ENCODE results near the gene SLC4A1. TPM values are rescaled to one million over a fixed set of nuclear protein-coding genes. Genes with fewer than 3 reads are reported as not detected.

Gene SLC4A1
- total RNA-seq, 1 donor from 2014 or later, result not detected

DNA sequence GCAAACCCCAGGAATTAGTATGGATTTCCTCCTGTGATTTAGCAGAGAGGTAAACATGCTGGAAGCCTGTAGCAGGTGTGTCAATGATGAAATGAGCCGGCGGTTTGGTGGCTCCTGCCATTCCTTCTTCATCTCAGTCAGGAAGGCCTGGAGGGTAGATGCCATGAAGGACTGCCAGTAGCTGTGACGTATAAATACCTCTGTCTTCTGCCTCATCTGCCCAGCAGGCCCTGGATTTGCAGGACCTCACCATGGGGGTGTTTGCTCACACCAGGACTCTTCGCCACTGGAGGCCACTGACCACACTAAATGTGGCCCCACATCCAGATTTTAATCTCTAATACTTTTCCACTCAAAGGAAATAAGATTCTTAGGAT lies 16.1 kb upstream of the SLC4A1 start:
- no peak for DNase-seq (ENCODE audit: low read depth)

DNA sequence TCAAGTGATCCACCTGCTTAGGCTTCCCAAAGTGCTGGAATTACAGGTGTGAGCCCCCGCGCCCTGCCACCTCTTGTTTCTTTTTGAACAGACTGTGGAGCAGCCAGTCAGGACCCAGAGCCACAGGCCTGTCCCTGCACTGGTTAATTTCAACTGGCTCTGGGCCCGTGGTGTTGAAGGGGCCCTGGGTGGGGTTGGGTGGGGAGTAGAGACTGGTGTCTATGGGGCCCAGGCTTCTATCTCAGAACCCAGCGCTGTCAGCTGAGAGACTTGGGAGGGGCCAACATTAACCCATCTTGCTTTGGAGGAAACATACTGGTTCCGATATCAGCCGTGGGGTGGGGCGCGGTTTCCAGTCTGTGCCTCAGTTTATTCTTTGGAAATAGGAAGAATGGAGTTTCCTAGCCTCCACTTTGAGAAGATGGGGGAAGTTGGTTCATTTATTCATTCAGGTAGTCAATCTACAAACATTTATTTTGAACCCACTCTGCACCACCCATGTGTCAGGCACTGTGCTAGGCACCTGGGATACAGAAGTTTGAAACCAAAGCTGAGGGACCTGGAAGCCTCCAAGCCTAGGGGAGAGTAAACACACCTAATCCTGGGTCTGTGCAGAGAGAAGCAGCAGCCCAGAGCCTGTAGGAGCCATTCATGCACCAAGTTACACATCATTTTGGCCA lies 15.5 kb upstream of the SLC4A1 start:
- no peak for DNase-seq (ENCODE audit: low read depth)

DNA sequence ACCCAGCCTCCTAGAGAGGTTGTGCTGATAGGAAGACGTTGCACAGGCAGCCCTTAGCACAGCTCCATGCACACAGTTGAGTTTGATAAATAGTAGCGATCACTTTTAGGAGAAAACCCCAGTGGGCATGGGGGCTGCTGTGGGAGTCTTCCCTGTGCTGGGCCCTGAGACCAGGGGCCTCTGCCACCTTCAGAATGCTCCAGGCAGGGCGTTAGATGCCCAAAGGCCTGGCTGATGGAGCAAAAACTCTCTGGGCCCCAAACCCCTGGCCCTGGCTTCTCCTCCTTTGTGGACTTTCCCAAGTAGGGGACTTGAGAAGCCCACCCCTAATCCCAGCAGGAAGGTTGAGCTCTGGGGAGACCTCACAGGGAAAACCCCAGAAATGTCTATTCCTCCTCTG lies 14.3 kb upstream of the SLC4A1 start:
- DNase-seq (ENCODE audit: low read depth), result no peak

DNA sequence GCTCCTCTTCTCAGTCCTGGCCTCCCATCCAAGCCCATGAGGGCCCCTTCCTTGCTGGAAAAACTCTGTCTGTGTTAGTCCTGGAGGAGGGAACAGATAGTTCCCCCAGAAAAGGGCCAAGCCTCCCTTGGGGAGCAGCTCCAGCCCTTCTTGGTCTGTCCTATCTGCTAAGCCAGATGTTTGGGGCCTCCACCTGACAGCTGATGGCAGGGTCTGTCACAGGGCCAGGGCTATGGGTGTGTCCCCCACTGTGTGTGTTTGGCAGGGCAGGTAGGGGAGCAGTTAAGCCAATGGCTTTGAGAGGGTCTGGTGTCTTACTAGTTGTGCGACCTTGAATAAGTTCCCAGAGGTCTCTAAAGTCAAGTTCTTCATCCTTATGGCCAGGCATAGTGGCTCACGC lies 13.6 kb upstream of the SLC4A1 start:
- no peak for DNase-seq (ENCODE audit: low read depth)

DNA sequence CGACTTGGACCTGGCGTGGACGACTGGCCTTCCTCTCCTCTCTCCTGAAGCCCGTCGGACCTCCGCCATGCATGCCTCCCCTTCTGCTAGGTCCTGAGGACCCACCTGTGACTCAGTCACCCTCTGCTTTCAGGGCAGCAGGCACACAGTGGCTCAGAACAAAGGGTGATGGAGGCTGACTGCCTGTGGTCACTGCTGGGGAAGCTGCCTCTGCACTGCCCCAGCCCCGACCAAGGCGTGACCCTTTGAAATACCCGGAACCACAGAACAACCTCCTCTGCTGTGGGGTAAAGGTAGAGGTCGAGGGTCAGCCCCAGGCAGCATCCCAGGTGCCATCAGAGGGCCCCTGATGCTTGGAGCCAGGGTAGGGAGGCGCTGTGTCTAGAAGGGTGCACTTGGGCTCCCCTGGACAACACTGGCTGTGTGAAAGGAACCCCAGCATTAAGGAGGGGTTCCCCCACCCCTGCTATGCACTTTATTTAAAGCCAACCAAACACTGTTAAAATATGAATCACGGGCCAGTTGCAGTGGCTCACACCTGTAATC lies 12.5 kb upstream of the SLC4A1 start:
- no peak for DNase-seq (ENCODE audit: low read depth)

DNA sequence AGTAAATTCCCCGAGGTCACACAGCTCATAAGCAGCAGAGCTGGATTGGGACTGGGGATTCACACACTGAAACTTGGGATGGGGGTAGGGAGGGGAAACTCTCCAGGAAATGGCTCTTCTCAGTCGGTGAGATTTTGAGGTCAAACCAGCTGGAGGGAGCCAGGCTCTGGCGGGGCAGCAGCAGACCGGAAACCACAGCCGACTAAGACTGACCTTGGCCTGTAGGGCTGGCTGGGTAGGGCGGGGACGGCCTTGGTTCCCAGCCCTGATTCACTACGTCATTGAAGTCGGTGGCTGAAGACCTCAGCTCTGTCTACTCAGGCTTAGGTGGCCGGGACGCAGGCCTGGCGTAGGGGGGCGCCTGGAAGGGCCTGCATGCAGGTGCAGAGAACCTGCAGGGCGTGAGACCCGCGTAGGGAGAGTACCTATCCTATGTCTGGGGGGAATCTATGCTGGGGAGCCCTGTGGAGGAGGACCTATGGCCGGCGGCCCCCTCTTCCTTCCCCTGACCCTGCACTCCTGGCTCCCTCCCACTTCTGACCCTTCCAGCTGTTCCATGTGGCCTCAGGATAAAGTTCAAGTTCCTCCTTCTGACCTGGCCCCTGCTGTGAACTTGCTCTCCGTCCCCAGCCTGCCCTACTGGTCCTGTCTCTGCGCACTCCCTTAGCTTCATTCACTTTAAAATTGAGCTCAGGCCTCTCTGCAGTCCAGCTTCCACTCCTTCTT lies 11.9 kb upstream of the SLC4A1 start:
- DNase-seq (ENCODE audit: low read depth), result peak; percentile 88

DNA sequence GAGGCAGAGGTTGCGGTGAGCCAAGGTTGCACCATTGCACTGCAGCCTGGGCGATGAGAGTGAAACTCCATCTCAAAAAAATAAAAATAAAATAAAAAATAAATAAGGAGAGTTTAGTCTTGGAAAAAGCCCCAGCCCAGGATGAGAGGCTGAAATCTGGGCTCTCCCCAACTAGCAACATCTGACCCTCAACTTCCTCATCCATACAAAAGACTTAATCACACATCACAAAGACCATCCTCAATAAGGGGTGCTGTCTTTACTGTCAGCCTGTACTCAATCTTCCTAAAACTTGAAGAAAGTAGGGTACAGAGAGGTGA lies 11.4 kb upstream of the SLC4A1 start:
- DNase-seq (ENCODE audit: low read depth), result no peak

DNA sequence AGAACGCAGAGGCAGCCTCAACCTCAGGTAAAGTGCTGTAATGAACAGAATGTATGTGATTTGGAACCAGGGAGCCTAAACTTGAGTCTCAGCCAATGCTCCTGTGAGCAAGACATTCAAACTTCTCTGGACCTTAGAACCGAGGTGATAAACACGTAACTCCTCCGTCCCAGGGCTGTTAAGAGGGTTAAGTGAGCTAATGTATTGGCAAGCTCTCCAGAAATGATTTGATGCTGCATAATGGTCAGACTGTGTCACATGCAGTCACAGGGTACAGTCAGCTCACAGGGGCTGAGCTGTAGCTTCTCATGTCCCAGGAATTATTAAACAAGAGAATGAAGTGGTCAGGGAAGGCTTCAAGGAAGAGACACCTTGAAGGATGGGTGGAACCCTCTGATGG lies 10.0 kb upstream of the SLC4A1 start:
- no peak for DNase-seq (ENCODE audit: low read depth)

DNA sequence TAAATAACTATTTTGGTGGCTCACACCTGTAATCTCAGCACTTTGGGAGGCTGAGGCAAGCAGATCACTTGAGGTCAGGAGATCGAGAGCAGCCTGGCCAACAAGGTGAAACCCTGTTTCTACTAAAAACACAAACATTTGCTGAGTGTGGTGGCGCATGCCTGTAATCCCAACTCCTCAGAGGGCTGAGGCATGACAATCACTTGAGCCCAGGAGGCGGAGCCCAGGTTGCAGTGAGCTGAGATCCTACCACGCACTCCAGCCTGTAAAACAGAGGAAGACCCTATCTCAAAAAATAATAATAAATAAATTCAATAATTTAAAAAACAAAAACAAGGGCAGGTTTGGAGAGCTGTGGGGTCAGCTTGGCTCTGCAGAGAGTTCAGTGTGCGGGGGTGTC lies 5.7 kb upstream of the SLC4A1 start:
- DNase-seq (ENCODE audit: low read depth), result no peak

DNA sequence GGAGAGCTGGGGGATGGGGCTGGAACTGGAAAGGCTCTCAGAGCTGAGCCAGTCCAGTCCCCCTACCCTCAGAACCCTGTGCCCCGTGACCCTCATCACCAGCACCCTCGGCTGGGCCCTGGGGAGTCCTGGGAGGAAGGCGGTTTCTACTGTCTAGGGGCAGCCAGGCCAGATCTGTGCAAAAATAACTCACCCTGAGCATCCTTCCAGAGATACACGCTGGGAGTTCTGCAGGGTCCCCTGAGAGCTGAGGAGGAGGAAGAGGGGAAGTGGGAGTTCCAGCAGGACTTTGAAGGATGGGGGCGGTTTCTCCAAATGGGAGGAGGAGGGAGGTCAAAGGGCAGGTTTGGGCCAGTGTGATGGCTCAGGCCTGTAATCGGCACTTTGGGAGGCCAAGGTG lies 5.0 kb upstream of the SLC4A1 start:
- DNase-seq (ENCODE audit: low read depth), result no peak

DNA sequence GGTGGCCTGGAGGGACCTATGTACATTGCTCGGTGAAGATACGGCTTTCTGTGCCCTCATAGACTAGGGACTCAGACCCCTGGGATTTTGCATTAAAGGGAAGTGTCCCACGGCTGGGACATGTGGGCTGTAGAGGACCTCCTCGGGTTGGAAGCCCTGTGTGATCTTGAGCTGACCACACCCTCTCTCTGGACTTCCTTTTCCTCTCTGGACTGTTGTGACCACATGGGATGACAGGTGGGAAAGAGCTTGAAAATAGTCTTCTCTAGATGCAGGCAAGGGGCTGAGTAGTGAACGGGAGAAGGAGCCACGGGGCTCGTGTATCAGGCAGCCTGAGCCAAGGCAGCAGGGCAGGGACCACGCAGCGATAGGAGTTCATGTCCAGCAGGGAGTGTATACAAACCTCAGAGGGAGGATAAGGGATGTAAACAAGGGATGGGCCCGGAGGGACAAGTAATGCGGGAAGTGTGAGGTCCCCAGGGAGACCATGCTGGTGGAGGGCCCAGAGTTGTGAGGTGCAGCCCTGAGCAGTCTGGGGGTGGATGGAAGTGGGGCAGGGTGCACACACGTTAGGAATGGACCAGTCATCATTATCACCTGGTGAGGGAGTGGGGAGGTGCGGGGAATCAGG lies 4.5 kb upstream of the SLC4A1 start:
- peak; percentile 79 for DNase-seq (ENCODE audit: low read depth)

DNA sequence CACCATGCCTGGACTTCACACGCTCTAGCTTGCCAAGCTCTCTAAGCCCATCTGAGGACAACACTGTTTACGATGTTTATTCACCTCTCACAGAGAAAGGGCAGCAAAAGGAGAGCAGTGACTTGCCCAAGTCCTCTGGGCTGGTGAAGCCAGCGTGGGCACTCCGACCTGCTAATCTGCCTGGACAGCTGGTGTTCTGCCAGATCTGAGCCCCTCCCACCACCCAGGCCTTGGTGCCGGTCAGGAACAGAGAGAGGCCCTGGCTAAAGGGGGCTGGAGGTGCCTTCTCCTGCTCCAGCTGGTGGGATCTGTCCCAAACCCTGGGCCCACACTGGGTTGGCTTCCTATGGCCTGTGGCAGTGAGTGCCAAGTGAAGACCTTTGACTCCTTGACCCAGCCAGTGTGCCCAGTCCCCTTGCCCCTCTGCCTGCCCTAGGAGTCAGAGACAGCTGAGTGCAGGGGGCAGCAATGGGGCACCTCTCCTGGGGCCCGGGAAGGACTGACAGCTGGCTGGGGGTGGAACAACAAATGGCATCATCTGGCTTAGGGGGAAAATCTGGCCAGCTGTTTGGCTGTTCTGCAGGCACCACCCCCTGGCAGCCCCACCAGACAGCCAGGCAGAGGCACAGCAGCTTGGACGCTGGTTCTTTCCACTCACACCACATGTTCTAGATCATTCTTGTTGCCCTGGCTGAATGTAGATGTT lies 1.8 kb upstream of the SLC4A1 start:
- peak; percentile 66 for DNase-seq (ENCODE audit: low read depth)

DNA sequence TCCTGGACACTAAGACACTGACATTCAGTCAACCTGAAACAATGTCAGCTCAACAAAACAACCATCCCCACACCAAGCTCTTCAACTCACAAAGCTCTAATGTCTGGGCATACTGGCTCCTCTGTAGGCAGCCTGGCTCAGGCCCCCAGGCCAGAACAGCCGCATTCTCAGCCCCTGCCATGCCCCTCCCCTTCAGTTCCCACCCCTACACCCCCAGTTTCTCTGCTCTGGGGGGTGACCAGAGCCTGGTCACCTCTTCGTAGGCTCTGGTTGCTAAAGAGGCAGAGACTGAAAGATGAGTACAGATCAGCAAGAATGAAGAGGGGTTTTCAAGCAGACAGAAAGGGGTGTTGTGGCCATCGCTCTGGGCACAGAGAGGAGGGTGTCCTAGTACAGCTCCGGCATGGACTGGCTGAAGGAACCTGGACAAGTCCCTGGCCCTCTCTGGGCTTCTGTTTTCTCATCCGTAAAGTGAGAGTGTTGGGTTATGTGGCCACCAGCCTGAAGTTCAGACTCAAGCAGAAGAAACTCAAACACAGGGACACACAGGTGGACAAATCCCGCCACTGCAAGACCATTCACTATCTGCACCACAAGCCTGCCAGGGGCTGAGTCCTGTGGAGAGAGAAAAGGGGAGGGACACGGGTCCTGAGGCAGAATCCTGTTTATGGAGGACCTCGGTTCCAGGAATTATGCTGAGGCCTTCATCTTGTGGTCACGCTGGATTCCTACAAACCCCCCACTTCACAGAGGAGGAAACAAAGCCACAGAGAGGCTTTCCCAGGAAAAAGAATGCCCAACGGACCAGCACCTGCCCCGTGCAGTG lies 987 bp upstream of the SLC4A1 start:
- DNase-seq (ENCODE audit: low read depth), result no peak

DNA sequence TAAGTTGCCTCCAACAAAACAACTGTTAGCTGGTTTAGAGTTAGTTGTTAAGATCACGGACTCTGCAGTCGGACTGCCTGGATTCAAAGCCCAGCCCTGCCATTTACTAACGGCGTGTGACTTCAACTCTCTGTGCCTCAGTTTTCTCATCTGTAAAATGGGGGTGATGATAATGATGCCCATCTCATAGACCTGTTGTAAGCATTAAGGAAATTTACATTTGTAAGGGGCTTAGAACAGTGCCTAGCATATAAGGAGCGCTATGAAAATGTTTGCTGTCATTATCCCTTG lies 825 bp downstream of the SLC4A1 start:
- no peak for DNase-seq (ENCODE audit: low read depth)

DNA sequence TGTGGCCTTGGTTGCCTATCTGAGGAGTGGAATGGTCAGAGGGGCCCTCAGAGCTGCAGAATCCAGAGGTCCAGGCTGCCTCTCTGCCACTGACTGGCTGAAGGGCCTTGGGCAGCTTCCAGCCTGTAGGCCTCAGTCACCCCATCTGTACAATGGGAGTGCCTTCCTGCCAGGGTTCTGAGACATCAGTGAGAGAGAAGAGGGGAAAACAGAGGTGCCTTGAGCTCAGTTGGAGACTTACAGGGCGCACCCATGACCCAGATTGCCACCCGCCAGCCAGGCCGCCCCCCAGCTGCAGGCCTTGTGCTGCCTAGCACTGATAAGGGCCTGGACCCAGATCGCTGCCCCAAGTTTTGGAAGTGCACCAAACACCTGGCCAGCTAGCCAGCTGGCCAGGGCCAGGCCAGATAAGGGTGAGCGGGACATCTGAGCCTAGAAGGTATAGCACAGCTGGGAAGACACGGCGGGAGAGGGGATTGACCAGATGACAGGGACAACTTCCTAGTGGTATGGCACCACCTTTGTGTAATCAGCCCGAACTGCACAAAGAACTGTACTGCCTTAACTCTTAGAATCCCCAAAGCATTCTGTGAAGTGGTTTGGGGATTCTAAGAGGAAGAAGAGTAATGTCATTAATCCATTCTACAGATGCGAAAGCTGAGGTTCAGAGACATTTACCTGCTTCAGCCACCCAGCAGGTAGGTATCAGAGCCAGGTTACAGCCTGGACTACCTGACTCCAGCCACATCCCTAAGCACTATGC lies 1.4 kb downstream of the SLC4A1 start:
- DNase-seq (ENCODE audit: low read depth), result no peak

DNA sequence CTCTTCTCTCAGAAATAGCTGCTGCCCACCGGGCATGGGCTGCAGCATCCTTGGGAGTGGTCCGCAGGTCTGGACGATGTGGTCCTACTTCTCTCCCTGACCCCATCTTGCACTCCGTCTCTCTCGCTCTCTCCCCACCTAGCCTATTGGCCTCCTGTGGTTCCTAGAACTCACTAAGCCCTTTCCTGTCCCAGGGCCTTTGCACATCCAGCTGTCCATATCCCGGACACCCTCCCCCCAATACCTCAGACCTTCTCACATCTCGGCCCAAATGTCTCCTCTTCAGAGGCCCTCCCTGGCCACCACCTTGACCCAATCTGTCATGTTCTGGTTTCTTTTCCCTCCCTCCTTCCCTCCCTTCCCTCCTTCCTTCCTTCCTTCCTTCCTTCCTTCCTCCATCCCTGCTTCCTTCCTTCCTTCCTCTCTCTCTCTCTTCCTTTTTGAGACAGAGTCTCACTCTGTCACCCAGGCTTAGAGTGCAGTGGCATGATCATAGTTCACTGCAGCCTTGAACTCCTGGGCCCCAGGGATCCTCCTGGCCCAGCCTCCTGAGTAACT lies 4.5 kb downstream of the SLC4A1 start:
- DNase-seq (ENCODE audit: low read depth), result no peak

DNA sequence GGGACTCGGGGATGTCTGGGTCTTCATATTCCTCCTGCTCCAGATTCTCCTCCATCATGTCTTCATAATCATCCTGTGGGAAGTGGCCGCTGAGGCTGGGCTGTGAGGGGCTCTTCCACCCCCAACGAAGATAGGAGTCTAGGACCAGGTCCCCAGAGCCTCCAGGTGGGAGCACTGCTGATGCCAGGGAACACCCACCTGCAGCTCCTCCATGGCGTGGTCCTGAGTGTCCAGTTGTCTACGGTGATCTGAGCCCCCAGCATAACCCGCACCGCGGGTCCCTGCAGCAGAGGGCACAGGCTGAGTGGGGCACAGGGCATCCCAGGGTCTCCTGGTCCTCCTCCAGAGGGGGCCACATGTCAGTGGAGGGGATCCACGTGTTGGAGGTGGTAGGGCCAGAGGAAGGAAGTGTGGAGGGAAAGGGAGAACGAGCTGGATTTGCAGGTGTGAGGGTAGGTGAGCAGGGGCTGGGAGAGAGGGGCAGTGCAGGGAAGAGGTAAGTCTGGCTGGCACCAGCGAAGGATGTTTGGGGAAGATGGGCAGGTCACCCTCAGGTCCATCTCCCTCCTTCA lies 5.2 kb downstream of the SLC4A1 start:
- no peak for DNase-seq (ENCODE audit: low read depth)

DNA sequence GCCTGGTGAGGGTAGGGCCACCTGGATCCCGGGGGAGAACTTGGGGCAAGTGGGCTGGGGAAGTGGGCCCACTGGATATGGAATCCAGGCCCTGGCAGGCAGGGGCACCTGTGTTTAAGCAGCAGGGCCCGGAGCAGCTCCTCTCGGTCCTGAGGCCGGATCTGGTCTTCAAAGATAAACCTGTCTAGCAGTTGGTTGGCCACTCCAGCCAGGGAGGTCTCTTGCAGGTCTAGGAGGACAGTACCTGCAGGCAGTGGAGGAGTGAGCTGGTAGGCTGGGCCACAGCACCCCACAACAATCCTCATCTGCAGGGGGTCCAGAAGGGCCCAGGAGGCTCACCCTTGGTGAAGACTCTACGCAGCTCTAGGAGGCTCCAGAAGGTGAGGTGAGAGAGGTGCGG lies 7.6 kb downstream of the SLC4A1 start:
- no peak for DNase-seq (ENCODE audit: low read depth)

DNA sequence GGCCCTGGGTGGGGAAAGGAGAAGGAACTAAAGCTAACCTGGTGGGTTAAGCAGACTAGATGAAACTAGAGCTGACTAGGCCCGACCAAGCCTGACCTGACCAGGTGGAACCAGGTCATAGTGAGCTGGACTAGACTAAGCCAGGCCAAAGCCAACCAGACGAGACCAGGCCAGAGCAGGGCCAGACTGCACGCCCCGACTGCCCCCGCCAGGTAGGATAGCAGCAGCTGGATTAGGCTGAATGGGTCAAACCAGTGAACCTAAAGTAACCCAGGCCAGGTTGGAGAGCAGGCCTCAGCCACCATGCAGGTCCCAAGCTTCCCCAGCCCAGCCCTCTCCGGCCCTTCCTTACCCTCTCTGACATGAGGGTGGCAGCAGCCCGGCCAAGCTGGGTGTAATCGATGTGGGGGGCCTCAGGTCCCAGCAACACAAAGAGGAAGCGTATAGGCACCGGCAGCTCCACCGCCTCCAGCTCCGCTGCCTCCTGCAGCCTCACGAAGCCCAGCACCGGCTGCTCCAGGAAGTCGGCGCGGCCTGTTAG lies 9.1 kb downstream of the SLC4A1 start:
- no peak for DNase-seq (ENCODE audit: low read depth)
